Dermis microvascular lymphatic vessel endothelial cell (primary cell): Measurements from ENCODE around the gene POLR3B. TPM values are rescaled to one million over a fixed set of nuclear protein-coding genes. Genes with fewer than 3 reads are reported as not detected.

Experiments
- DNase-seq, 2 donors: peaks; one replicate each; pipeline versions ENCODE4 v3.0.0 to v3.0.0-alpha.2; 2010; ENCODE audit warnings: low read depth in 2 of 2
- total RNA-seq: library from RNA; depleted of rRNA; stranded (reverse); fragments of >200 nt; gene quantifications from 2 replicates; pipeline ENCODE4 v1.2.1, GENCODE V29; 2014

POLR3B gene
- total RNA-seq, 1 donor from 2014 or later: 6.4 TPM

GRCh38 chr12:106551410-106551809, 193.9 kb downstream of the POLR3B start:
- no peak for DNase-seq

GRCh38 chr12:106552228-106552627, 194.7 kb downstream of the POLR3B start:
- no peak for DNase-seq

Other genes with a start within 250 kb of the POLR3B start
- gene NUAK1, start 218.8 kb upstream of the POLR3B start, total RNA-seq: 22.2 and 24.8 TPM in 2 replicates
- gene CKAP4, start 109.7 kb upstream of the POLR3B start, total RNA-seq: 36.2 and 55.9 TPM in 2 replicates
- 42.7 and 64.4 TPM in 2 replicates for gene TCP11L2, start 55.0 kb upstream of the POLR3B start, total RNA-seq
- gene RFX4, start 225.3 kb downstream of the POLR3B start, total RNA-seq: not detected in 2 replicates